GM12878 (cell line): ENCODE results near the gene ADAMTS16. TPM values are rescaled to one million over a fixed set of nuclear protein-coding genes. Genes with fewer than 3 reads are reported as not detected.

Experiments used
- ATAC-seq: fragments of 200-7000 bp; cut with Tn5 transposase; 3 replicates; pipeline ENCODE4 v1.9.1; 2020; ENCODE audit warnings: mild to moderate bottlenecking, moderate library complexity
- BruUV-seq: library from RNA; stranded (reverse); fragments of 400-500 nt; replicated peaks from 2 replicates; lab custom pipeline; 2021; lab: Mats Ljungman, UMichigan
- CTCF ChIA-PET: fragments of 300-600 bp; sonication (Branson Sonifier 250); formaldehyde crosslinking; extraction: SDS; loops from one replicate; lab custom pipeline; 2021; ENCODE audit warnings: inconsistent platforms; lab: Yijun Ruan, JAX
- POLR2A ChIA-PET: fragments of 350-600 bp; formaldehyde crosslinking; extraction: SDS; loops from one replicate; lab custom pipeline; 2021; ENCODE audit warnings: inconsistent platforms; lab: Charles Lee
- RAD21 ChIA-PET: fragments of 300-600 bp; sonication (Branson Sonifier 250); formaldehyde crosslinking; loops from one replicate; lab custom pipeline; 2023; ENCODE audit warnings: antibody characterized with exemption; ENCODE audit not compliant: unreplicated experiment; lab: Charles Lee
- SMC1A ChIA-PET: fragments of 300-600 bp; sonication (Branson Sonifier 250); formaldehyde crosslinking; loops from one replicate; lab custom pipeline; 2023; ENCODE audit not compliant: unreplicated experiment, uncharacterized antibody; lab: Charles Lee
- DNase-seq: peaks from one replicate; pipeline ENCODE4 v3.0.0-alpha.2; 2011; ENCODE audit warnings: low read depth, low spot score
- FAIRE-seq: peaks from 3 replicates; lab custom pipeline; 2011; peaks lifted over from hg19 to GRCh38; lab: Jason Lieb, UNC
- H2AFZ ChIP-seq: 2 replicates; pipeline ENCODE4 v1.6.0; 2011; ENCODE audit warnings: low read depth, low read length, control low read depth; ENCODE audit not compliant: control insufficient read depth
- H3K27ac ChIP-seq: 2 replicates; pipeline ENCODE4 v1.5.1; 2011; ENCODE audit warnings: control low read depth; ENCODE audit not compliant: control insufficient read depth, insufficient read depth
- H3K27me3 ChIP-seq, 2 experiments: replicated peaks in 1 of 2; 2 replicates each; pipeline versions ENCODE4 v1.6.0 to v1.6.1; 2011; ENCODE audit warnings: low read length in 1 of 2; ENCODE audit not compliant: control insufficient read depth in 2 of 2, insufficient read depth in 2 of 2
- H3K36me3 ChIP-seq, 2 experiments: 2 replicates each; pipeline ENCODE4 v1.5.1; 2011; ENCODE audit warnings: low read length in 1 of 2; ENCODE audit not compliant: control insufficient read depth in 2 of 2, insufficient read depth in 2 of 2
- H3K4me1 ChIP-seq: 2 replicates; pipeline ENCODE4 v1.6.1; 2011; ENCODE audit warnings: mild to moderate bottlenecking, low read length, moderate library complexity, mixed read lengths; ENCODE audit not compliant: control insufficient read depth, insufficient read depth
- H3K4me2 ChIP-seq: 2 replicates; pipeline ENCODE4 v1.6.0; 2011; ENCODE audit warnings: control low read depth; ENCODE audit not compliant: control insufficient read depth, insufficient read depth
- H3K4me3 ChIP-seq: fragments of 200-600 bp; sonication (generic); 2 replicates; pipeline ENCODE4 v1.5.1; 2016
- H3K79me2 ChIP-seq: 2 replicates; pipeline ENCODE4 v1.6.0; 2011; ENCODE audit warnings: low read length; ENCODE audit not compliant: control insufficient read depth, insufficient read depth
- H3K9ac ChIP-seq: 2 replicates; pipeline ENCODE4 v1.8.0; 2011; ENCODE audit warnings: low read length, control low read depth, mixed read lengths; ENCODE audit not compliant: control insufficient read depth, insufficient read depth
- H3K9me3 ChIP-seq: replicated peaks from 3 replicates; pipeline ENCODE4 v1.5.1; 2011; ENCODE audit warnings: mild to moderate bottlenecking, low read length; ENCODE audit not compliant: control insufficient read depth, insufficient read depth
- H4K20me1 ChIP-seq: 2 replicates; pipeline ENCODE4 v1.6.0; 2011; ENCODE audit not compliant: control insufficient read depth, insufficient read depth
- ATF2 ChIP-seq: IDR thresholded peaks from 2 replicates; pipeline ENCODE4 v1.6.1; 2012; ENCODE audit warnings: low read length, inconsistent platforms
- E4F1 ChIP-seq: fragments of 450-650 bp; IDR thresholded peaks from 2 replicates; pipeline ENCODE4 v1.6.1; 2018; ENCODE audit warnings: borderline replicate concordance, mild to moderate bottlenecking; ENCODE audit not compliant: partially characterized antibody
- FOXM1 ChIP-seq: IDR thresholded peaks from 2 replicates; pipeline ENCODE4 v1.6.1; 2012; ENCODE audit warnings: low read depth, mild to moderate bottlenecking, inconsistent platforms, low read length, moderate library complexity
- IRF5 ChIP-seq: fragments of 450-650 bp; IDR thresholded peaks from 2 replicates; pipeline ENCODE4 v1.6.1; 2017; ENCODE audit warnings: borderline replicate concordance
- KDM1A ChIP-seq: fragments of 200-600 bp; sonication (generic); IDR thresholded peaks from 2 replicates; pipeline ENCODE4 v1.6.1; 2016; ENCODE audit warnings: borderline replicate concordance
- MEF2A ChIP-seq: IDR thresholded peaks from 2 replicates; pipeline ENCODE4 v1.6.1; 2011; ENCODE audit warnings: low read depth, mild to moderate bottlenecking, low read length, moderate library complexity; ENCODE audit not compliant: insufficient read depth
- MLLT1 ChIP-seq: fragments of 450-650 bp; IDR thresholded peaks from 2 replicates; pipeline ENCODE4 v1.6.1; 2016; ENCODE audit warnings: mild to moderate bottlenecking
- MTA2 ChIP-seq: fragments of 450-650 bp; IDR thresholded peaks from 2 replicates; pipeline ENCODE4 v1.6.1; 2016; ENCODE audit warnings: low read depth, mild to moderate bottlenecking, moderate library complexity
- NBN ChIP-seq: fragments of 450-650 bp; IDR thresholded peaks from 2 replicates; pipeline ENCODE4 v1.6.1; 2016
- TBL1XR1 ChIP-seq: IDR thresholded peaks from 2 replicates; pipeline ENCODE4 v1.6.1; 2012; ENCODE audit warnings: low read depth, low read length, improper control_type of control experiment
- WGBS: methylation state at CpG from one replicate; pipeline ENCODE4 v1.1.6; 2016; ENCODE audit warnings: low lambda C conversion rate; ENCODE audit not compliant: insufficient replicate concordance, insufficient coverage; ENCODE audit errors: missing lambda C conversion rate; 5-methylcytosine and 5-hydroxymethylcytosine counted together
- in situ Hi-C: fragments of 300-500 bp; cut with MboI; formaldehyde crosslinking; loops from 9 replicates; pipeline ENCODE4 v1.14.3; 2018; ENCODE audit warnings: mixed read lengths
- intact Hi-C: fragments of 100-400 bp; cut with micrococcal nuclease; formaldehyde crosslinking; loops from one replicate; pipeline ENCODE4 v1.14.2; 2022; ENCODE audit not compliant: unreplicated experiment
- polyA plus RNA-seq, 11 experiments: library from polyadenylated mRNA; depleted of rRNA in 4 of 11; unstranded in 6 of 11; stranded (reverse) in 5 of 11; fragments of >200 nt; fragmentation: Nextera tagmentation in 4 of 11; fragmentation: Illumina TruSeq in 1 of 11; extraction: Ambion mirVana in 4 of 11; extraction: Trizol in 1 of 11; gene quantifications; 1 replicate in 1 of 11; 2 replicates in 10 of 11; pipeline versions ENCODE4 v1.2.1 to v1.2.3, GENCODE V29; 2011 to 2016; ENCODE audit warnings: inconsistent platforms in 2 of 11, missing spikeins in 2 of 11, low read depth in 1 of 11
- total RNA-seq, 4 experiments: library from RNA; depleted of rRNA in 3 of 4; stranded (reverse); fragments of >200 nt in 3 of 4; fragmentation: Illumina TruSeq in 1 of 4; extraction: Trizol in 1 of 4; gene quantifications; 2 replicates each; pipeline versions ENCODE4 v1.2.1 to v1.2.3, GENCODE V29; 2013 to 2021

ADAMTS16 gene
- total and polyA plus RNA-seq, 10 of the 15 experiments (the other 5 are each of a cell fraction or from before 2014, with no cell fraction given): 0.04 TPM; not detected in 9

- ChIA-PET SMC1A (no interaction called here), RAD21 (no interaction called here)
- no peaks in the 10 kb centered on the region for H3K36me3 ChIP-seq
- 25% methylated on average over 10 of the region's 10 CpGs for WGBS
- no peaks in the 10 kb centered on the region for H3K4me1 ChIP-seq
- DNase-seq (no peak), FAIRE-seq (no peak)
- intact Hi-C loops: no loop called here
- H3K79me2 ChIP-seq: no peaks in the 10 kb centered on the region
- no peak overlapping the region for H3K4me3 ChIP-seq
- H4K20me1 ChIP-seq: no peaks in the 10 kb centered on the region
- TF ChIP-seq IRF5 (no peak), MTA2 (no peak), KDM1A (no peak), E4F1 (no peak), TBL1XR1 (no peak), MEF2A (no peak), NBN (no peak), MLLT1 (no peak), ATF2 (no peak), FOXM1 (no peak)
- TF ChIP-seq, all 136 proteins: peak for 0
- no peaks in the 10 kb centered on the region for H3K27me3 ChIP-seq
- H3K4me2 ChIP-seq: no peak overlapping the region
- CTCF ChIA-PET: no interaction called here
- no peak for ATAC-seq
- no peaks in the 10 kb centered on the region for H3K9me3 ChIP-seq
- BruUV-seq: no TSS peak
- POLR2A ChIA-PET: no interaction called here
- no peak overlapping the region for H2AFZ ChIP-seq
- H3K27ac ChIP-seq: no peak overlapping the region
- H3K9ac ChIP-seq: no peak overlapping the region
- in situ Hi-C loops: no loop called here
Measured at GRCh38 chr5:5239191-5239590, 99.1 kb downstream of the ADAMTS16 start.
